Activated T-cell treated with anti-CD3 and anti-CD28 coated beads, Interleukin-2, amount 50 U/mL, for 72 hours (primary cell): Measurements from ENCODE around the gene ECSIT. TPM values are rescaled to one million over a fixed set of nuclear protein-coding genes. Genes with fewer than 3 reads are reported as not detected.
A peak's percentile ranks its signal among the peaks of the same experiment; 100 is the strongest.
"Not testable (repeated sequence)": the region's sequence is repeated elsewhere in the genome, so short reads cannot be mapped to it uniquely, and the experiment has no call there.

Experiments used
- ATAC-seq, 2 donors: fragments of 150-1000 bp; cut with Tn5 transposase; replicated peaks in 1 of 2; 2 replicates each; pipeline ENCODE4 v1.10.0; 2021; ENCODE audit warnings: moderate library complexity in 2 of 2, mild to moderate bottlenecking in 1 of 2
- DNase-seq, 2 donors: peaks; one replicate each; pipeline ENCODE4 v3.0.0; 2021 to 2022; ENCODE audit warnings: mixed read lengths in 1 of 2
- H3K27ac Mint-ChIP-seq: one replicate; pipeline ENCODE4 v1.8.0; 2022; ENCODE audit warnings: mild to moderate bottlenecking, moderate library complexity, mixed read lengths
- H3K27me3 Mint-ChIP-seq: one replicate; pipeline ENCODE4 v1.8.0; 2022; ENCODE audit warnings: low read depth, mixed read lengths
- H3K36me3 Mint-ChIP-seq, 2 donors: one replicate each; pipeline ENCODE4 v1.8.0; 2022; ENCODE audit warnings: mixed read lengths in 2 of 2, mild to moderate bottlenecking in 1 of 2; ENCODE audit not compliant: insufficient read depth in 2 of 2
- H3K4me1 Mint-ChIP-seq: one replicate; pipeline ENCODE4 v1.8.0; 2022; ENCODE audit warnings: low read depth, mixed read lengths
- H3K4me3 Mint-ChIP-seq, 2 donors: one replicate each; pipeline ENCODE4 v1.8.0; 2022; ENCODE audit warnings: mild to moderate bottlenecking in 2 of 2, mixed read lengths in 2 of 2, moderate library complexity in 2 of 2
- H3K9me3 Mint-ChIP-seq, 2 donors: one replicate each; pipeline ENCODE4 v1.8.0; 2022; ENCODE audit warnings: mixed read lengths in 2 of 2
- total RNA-seq, 2 donors: library from RNA; stranded (reverse); gene quantifications; one replicate each; pipeline ENCODE4 v1.2.3, GENCODE V29; 2022

ECSIT gene
- total RNA-seq, 2 donors from 2014 or later, result 35.7 to 44.0 TPM

DNA sequence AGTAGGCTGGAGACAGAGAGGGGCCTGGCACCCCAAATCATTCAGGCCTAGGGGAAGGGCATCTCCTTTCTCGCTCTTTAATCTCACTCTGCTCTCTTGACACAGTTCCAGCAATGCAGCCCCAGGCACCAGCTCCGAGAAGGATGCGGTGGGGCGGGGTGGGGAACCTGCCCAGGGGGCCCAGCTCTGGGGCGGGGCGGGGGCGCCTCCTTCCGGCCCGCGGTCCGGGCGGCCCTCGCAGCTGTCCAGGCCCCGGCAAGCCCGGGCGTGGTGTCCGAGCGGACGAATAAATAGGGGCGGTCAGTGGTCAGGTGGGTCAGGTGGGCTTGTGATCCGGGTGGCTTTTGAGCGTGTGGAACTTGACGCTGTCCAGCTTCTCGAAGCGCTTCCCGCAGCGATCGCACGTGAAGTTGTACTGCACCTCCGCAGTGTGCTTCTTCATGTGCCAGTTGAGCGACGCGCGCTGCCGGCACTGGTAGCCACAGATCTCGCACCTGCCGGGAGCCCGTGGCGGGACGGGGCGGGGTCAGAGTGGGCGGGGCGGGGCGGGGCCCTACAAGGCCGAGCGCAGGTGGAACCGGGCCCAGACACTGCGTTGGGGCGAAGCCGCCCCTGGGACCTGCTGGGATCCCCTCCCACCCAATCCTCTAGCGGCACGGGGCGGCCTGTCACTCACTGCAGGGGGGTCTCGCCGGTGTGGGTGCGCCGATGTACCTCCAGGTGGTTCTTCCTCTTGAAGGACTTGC lies 45.4 kb downstream of the ECSIT start:
- H3K36me3 Mint-ChIP-seq, result peaks cover 1% of the 10 kb centered on the region in 2 donors
- H3K4me3 Mint-ChIP-seq, result peak overlapping the region in 1 of 2 donors; percentile 84
- H3K9me3 Mint-ChIP-seq, result no peaks in the 10 kb centered on the region
- H3K4me1 Mint-ChIP-seq, result peaks cover 25% of the 10 kb centered on the region
- DNase-seq (no peak), ATAC-seq (no peak)
- no peak overlapping the region for H3K27ac Mint-ChIP-seq
- peaks cover 20% of the 10 kb centered on the region for H3K27me3 Mint-ChIP-seq

DNA sequence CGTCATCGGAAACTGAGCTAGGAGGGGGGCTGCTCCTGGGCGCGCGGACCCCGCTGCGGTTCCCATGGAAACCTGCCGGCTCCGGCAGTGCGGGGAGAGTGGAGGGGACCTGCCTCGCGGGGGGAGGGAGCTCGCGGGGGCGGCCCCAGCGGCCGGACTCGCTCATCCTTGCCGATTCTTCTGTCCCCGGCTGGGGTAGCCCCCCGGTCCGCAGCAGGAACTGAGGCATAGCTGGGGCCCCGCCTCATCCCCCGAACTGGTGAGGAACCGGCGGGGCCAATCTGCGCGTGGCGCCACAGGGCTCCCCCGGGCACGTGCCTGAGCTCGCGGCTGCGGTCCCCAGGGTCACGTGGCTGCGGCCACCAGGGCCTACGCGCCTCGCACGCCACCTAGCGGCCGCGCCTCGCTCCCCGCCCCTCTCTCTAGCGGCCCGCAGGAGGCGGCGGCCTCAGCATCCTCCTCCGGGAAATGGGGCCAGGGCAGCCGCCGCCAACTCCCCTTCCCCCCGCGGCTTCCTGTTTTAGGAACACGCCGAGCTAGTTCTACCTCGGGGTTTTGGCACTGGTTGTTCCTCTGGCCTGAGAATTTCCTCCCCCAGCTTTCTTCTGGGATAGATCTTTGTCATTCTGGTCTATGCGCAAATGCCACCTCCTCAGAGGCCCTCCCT lies 46.4 kb downstream of the ECSIT start:
- Mint-ChIP-seq H3K36me3 (peaks cover 1% of the 10 kb centered on the region in 2 donors), H3K27ac (no peak overlapping the region), H3K4me3 (peak overlapping the region; percentile 84 to 91), H3K9me3 (no peaks in the 10 kb centered on the region), H3K27me3 (peaks cover 24% of the 10 kb centered on the region), H3K4me1 (peaks cover 25% of the 10 kb centered on the region)
- peak; percentile 77 to 79 for ATAC-seq
- peak; percentile 92 to 93 for DNase-seq

DNA sequence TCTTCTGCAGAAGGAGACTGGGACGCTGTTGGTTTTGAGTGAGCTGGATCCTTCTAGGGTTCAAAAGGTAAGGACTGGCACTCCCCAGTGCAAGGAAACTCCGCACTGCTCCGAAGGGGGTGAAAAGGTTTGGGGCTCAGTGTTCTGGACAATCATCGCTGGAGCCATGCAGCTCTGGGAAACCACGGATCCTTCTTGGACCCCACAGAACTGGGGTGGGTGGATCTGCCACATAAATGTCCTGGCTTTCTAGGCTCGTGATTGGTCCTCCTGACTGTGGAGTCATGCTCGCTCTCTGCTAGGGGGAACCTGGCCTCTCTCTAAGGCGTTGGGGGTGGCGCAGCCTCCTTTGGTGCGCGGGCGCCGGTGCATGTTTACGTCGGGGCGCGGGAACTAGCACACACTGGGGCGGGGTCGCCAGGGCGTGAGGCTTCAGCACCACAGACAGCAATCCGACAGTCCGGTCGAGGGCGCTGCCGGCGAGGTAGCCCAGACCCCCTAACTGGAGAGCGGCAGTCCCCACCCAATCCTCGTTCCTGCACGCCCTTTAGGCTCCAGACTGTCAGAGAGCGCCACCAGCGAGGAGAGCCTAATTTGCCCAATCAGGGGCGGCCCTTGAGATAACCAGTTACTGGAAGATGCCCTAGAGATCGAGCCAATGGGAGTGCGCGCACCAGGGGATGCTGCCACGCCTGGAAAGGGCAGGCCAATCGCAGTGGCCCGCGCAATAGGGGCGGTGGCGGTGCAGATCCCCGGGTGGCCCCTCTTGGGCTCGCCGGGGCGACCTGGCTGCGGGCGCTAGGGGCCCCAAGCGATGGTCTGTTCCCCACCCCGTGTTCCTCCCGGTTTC lies 47.2 kb downstream of the ECSIT start:
- ATAC-seq (peak; percentile 87 to 88), DNase-seq (peak; percentile 85 to 91)
- H3K9me3 Mint-ChIP-seq, result no peaks in the 10 kb centered on the region
- peak overlapping the region; percentile 84 to 91 for H3K4me3 Mint-ChIP-seq
- H3K27me3 Mint-ChIP-seq, result peaks cover 24% of the 10 kb centered on the region
- peaks cover 25% of the 10 kb centered on the region for H3K4me1 Mint-ChIP-seq
- peaks cover 1% of the 10 kb centered on the region in 2 donors for H3K36me3 Mint-ChIP-seq
- no peak overlapping the region for H3K27ac Mint-ChIP-seq

DNA sequence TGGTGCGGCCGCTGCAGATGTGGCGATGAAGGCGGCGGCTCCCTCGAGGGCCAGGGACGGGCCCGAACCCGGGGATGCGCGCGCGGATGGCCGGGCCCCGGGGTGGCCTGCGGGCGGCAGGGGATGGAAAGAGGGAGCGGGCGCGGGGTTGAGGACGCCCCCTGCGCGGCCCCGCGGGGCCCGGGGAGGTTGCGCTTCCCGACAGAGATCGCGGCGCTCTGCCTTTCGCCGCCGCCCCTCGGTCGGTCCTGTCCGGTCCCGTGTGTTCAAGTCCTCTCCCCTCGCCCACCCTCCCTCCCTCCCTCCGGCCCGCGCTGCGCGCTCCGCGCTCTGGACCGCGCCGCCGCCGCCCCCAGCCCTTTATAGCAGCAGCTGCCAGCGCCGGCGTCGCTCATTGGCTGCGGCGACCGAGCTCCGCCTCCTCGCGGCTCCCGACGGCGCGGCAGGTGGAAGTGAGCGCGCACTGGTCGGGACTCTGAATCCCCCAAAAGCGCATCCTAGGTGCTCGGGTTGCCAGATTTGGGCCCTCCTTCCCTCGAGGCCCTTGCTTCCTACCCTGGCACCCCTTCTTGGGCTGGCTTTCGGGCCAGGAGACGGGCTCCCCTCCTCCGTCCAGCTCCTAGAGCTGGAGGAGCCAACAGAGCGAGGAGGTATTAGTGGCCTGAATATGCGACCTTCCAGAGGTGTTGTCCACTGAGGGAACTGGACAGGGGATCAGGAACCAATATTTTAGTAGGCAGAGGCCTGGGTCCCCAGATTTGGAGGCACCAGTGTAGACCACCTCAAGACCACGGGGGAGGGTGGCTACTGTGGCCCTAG lies 48.0 kb downstream of the ECSIT start, which contains the start of gene ELAVL3:
ELAVL3 (minus strand) TSS at position 332 of the 819 bp plus-strand sequence. CDS start 438 bp downstream, outside the sequence.
- Mint-ChIP-seq H3K4me1 (peaks cover 25% of the 10 kb centered on the region), H3K27me3 (peaks cover 24% of the 10 kb centered on the region), H3K9me3 (no peaks in the 10 kb centered on the region), H3K4me3 (peak within 1 kb of the TSS; percentile 84 to 91), H3K36me3 (peaks cover 1% of the 10 kb centered on the region in 2 donors), H3K27ac (no peak within 1 kb of the TSS)
- ATAC-seq (no peak), DNase-seq (peak in 1 of 2 donors; percentile 34)

DNA sequence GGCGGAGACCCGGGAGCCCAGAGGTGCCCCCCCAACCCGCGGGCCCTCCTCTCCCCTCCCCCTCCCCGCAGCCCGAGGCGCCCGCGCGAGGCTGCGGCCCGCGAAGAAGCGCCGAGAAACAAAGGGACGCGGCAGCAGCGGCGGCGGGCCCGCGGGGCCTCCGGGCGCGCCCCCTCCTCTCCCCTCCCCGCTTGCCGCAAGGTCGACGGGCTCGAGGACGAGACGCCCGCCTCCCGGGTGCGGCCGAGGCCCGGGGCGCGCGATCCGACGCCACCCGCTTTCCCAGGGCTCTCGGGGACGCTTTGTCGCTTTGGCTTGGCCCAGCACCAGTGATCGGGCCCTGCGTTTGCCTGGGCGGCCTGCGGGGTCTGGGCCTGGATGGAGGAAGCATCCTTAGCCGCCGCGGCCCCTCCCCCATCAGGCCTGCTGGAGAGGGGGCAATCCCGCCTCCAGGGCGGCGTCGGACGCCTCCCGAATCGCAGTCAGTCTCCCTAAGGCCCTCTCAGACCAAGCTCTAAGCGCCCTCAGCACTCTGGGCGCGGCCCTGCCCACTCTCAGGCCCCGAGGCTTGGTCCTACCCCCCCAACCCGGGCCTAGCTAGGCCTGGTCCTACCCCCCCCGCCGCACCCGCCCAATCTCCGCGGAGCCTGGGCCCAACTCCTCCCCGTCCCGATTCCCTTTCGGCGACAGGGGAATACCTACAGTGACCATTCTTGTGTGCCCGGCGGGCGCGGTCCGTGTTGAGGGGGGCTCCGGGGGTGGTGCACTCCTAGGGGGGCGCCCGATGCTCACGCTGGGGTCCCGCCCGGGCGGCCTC lies 48.8 kb downstream of the ECSIT start:
- DNase-seq (no peak), ATAC-seq (no peak)
- H3K4me1 Mint-ChIP-seq, result peaks cover 25% of the 10 kb centered on the region
- H3K27me3 Mint-ChIP-seq, result peaks cover 24% of the 10 kb centered on the region
- H3K4me3 Mint-ChIP-seq, result peak overlapping the region in 1 of 2 donors; percentile 32
- no peak overlapping the region for H3K27ac Mint-ChIP-seq
- H3K36me3 Mint-ChIP-seq, result peaks cover 1% of the 10 kb centered on the region in 2 donors
- no peaks in the 10 kb centered on the region for H3K9me3 Mint-ChIP-seq

DNA sequence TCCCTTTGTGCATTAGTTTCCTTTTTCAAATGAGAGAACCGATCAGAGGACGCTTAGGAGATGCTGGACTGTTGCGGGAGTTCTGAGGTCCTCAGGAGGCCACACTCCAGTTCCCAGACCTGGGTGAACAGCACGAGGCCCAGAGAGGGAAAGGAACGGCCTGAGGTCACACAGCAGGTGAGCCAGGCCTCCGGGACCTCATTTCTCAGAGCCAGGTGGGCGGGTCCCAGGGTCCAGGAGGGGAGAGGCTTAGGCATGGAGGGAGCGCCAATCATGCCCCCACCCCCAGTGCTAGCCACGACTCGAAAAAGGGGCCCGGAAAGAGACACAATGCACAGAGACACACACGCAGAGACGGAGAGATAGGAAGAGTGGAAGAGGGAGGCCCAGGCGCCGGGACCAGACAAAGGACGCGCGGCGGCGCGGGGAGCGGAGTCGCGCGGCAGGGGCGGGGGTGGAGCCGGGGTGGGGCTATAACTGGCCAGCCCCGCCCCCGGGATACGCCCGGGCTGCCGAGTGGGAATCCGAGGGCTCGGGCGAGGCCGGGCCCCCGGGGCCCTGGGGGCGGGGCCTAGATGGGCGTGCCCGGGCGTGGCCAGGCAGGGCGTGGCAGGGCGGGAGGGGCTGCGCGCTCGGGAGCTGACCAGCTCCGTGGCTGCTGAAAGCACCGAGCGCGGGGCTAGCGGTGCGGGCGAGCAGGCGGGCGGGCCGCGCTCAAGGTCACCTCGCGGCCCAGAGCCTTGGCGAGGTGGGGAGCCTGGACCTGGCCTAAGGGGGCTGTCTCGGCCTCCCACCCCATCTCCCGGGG lies 49.6 kb downstream of the ECSIT start:
- Mint-ChIP-seq H3K4me3 (peak overlapping the region; percentile 60 to 73), H3K9me3 (no peaks in the 10 kb centered on the region), H3K27me3 (peaks cover 24% of the 10 kb centered on the region), H3K27ac (no peak overlapping the region), H3K36me3 (peaks cover 1% of the 10 kb centered on the region in 2 donors), H3K4me1 (peaks cover 25% of the 10 kb centered on the region)
- ATAC-seq, result no peak
- DNase-seq, result peak; percentile 49 to 55

GRCh38 chr19:11478167-11479089 lies 50.5 kb downstream of the ECSIT start:
- no peak for ATAC-seq

GRCh38 chr19:11475861-11476260 lies 53.1 kb downstream of the ECSIT start:
- Mint-ChIP-seq H3K4me3 (no peak overlapping the region), H3K4me1 (peaks cover 3% of the 10 kb centered on the region), H3K27ac (no peak overlapping the region), H3K36me3 (peaks cover 0 to 1% of the 10 kb centered on the region in 2 donors), H3K27me3 (peaks cover 20% of the 10 kb centered on the region), H3K9me3 (no peaks in the 10 kb centered on the region)
- DNase-seq (no peak), ATAC-seq (no peak)

More at GRCh38 chr19:11478167-11479089, 50.5 kb downstream of the ECSIT start:
- peaks cover 24% of the 10 kb centered on the region for H3K27me3 Mint-ChIP-seq
- no peak overlapping the region for H3K27ac Mint-ChIP-seq
- peaks cover 1% of the 10 kb centered on the region in 2 donors for H3K36me3 Mint-ChIP-seq
- peak overlapping the region in 1 of 2 donors; percentile 73 for H3K4me3 Mint-ChIP-seq
- peaks cover 25% of the 10 kb centered on the region for H3K4me1 Mint-ChIP-seq
- no peak for DNase-seq
- no peaks in the 10 kb centered on the region for H3K9me3 Mint-ChIP-seq

DNA sequence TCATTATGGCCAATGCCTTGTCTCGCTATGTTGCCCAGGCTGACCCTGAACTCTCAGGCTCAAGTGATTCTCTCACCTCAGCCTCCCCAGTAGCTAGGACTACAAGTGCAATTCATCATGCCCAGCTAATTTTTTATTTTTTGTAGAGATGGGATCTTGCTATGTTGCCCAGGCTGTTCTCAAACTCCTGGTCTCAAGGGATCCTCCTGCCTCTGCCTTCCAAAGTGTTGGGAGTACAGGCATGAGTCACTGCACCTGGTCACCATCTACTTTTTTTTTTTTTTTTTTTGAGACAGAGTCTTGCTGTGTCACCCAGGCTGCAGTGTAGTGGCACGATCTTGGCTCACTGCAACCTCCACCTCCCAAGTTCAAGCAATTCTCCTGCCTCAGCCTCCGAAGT lies 53.6 kb downstream of the ECSIT start:
- H3K27ac Mint-ChIP-seq, H3K4me1 Mint-ChIP-seq, H3K9me3 Mint-ChIP-seq, DNase-seq, H3K4me3 Mint-ChIP-seq, H3K36me3 Mint-ChIP-seq, ATAC-seq: not testable (repeated sequence)
- peaks cover 20% of the 10 kb centered on the region for H3K27me3 Mint-ChIP-seq

DNA sequence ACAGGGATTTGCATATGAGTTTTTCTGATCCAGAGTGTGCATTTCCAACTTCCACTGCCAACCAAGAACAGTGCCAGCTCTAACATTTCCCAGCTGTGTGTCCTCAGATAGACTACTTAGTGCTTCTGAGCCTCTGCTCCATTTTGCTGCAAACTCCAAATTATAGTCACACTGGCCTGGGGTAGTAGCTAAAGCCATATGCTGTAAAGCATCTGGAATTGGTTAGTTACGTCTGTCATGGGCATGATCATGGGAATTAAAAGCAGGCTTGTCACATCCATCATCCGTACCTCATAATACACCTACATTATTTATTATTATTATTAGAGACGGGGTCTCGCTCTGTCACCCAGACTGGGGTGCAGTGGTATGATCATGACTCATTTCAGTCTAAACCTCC lies 55.2 kb downstream of the ECSIT start:
- no peaks in the 10 kb centered on the region for H3K4me1 Mint-ChIP-seq
- H3K27ac Mint-ChIP-seq, result no peak overlapping the region
- no peaks in the 10 kb centered on the region for H3K9me3 Mint-ChIP-seq
- DNase-seq, result no peak
- peaks cover 14% of the 10 kb centered on the region for H3K27me3 Mint-ChIP-seq
- ATAC-seq, result no peak
- H3K36me3 Mint-ChIP-seq, result no peaks in the 10 kb centered on the region
- H3K4me3 Mint-ChIP-seq, result no peak overlapping the region
